A549 (cell line): ENCODE data around the gene CDC20. TPM values are rescaled to one million over a fixed set of nuclear protein-coding genes. Genes with fewer than 3 reads are reported as not detected.
A peak's percentile ranks its signal among the peaks of the same experiment; 100 is the strongest.

Experiments used
- ATAC-seq, 2 experiments: fragments of 200-7000 bp in 1 of 2; fragments of >200 bp in 1 of 2; cut with Nextera tagmentation in 1 of 2; cut with Tn5 transposase in 1 of 2; 3 replicates each; pipeline versions ENCODE4 v1.8.0 to v1.9.1; 2018 to 2020; ENCODE audit warnings: mild to moderate bottlenecking in 1 of 2, moderate library complexity in 1 of 2
- CTCF ChIA-PET: fragments of 300-600 bp; sonication (Branson Sonifier 250); formaldehyde crosslinking; extraction: SDS; loops from one replicate; lab custom pipeline; 2021; ENCODE audit warnings: antibody characterized with exemption, inconsistent platforms; lab: Yijun Ruan, JAX
- POLR2A ChIA-PET: fragments of 350-600 bp; formaldehyde crosslinking; extraction: SDS; loops from one replicate; lab custom pipeline; 2021; ENCODE audit warnings: antibody characterized with exemption, inconsistent platforms; lab: Yijun Ruan, JAX
- DNase-seq, 2 experiments: peaks; one replicate each; pipeline versions ENCODE4 v3.0.0 to v3.0.0-alpha.2; 2011 to 2016; ENCODE audit warnings: low read depth in 1 of 2, low spot score in 1 of 2
- FAIRE-seq: peaks from 2 replicates; lab custom pipeline; 2011; peaks lifted over from hg19 to GRCh38; lab: Jason Lieb, UNC
- H3K27ac ChIP-seq, 2 experiments: fragments of >200 bp; sonication (Bioruptor Twin); formaldehyde crosslinking; 3 replicates each; pipeline ENCODE4 v1.5.1; 2016 to 2017
- H3K4me1 ChIP-seq: fragments of >200 bp; sonication (Bioruptor Twin); formaldehyde crosslinking; 3 replicates; pipeline ENCODE4 v1.6.1; 2016
- H3K4me2 ChIP-seq: fragments of >200 bp; sonication (Bioruptor Twin); formaldehyde crosslinking; 3 replicates; pipeline ENCODE4 v1.6.1; 2016
- H3K4me3 ChIP-seq: fragments of >200 bp; sonication (Bioruptor Twin); formaldehyde crosslinking; 3 replicates; pipeline ENCODE4 v1.5.1; 2016
- H3K9me3 ChIP-seq: fragments of >200 bp; sonication (Bioruptor Twin); formaldehyde crosslinking; 3 replicates; pipeline ENCODE4 v1.6.1; 2016
- BHLHE40 ChIP-seq: IDR thresholded peaks from 2 replicates; pipeline ENCODE4 v1.6.1; 2012; ENCODE audit warnings: low read depth, low read length, inconsistent platforms
- CEBPB ChIP-seq, 2 experiments: fragments of >200 bp in 1 of 2; sonication (Bioruptor Twin) in 1 of 2; formaldehyde crosslinking in 1 of 2; IDR thresholded peaks; 2 replicates each; pipeline ENCODE4 v1.6.1; 2012 to 2016
- EHMT2 ChIP-seq: fragments of 200-600 bp; sonication (generic); IDR thresholded peaks from 2 replicates; pipeline ENCODE4 v1.6.1; 2016; ENCODE audit warnings: antibody characterized with exemption, low read depth, mild to moderate bottlenecking, moderate library complexity
- FOSB ChIP-seq: fragments of 250-450 bp; sonication (Bioruptor Pico); IDR thresholded peaks from 2 replicates; pipeline ENCODE4 v1.5.0; 2020; ENCODE audit warnings: mild to moderate bottlenecking, moderate library complexity
- HDAC2 ChIP-seq: fragments of 200-600 bp; sonication (generic); IDR thresholded peaks from 2 replicates; pipeline ENCODE4 v1.6.1; 2016
- HMGXB4 ChIP-seq: fragments of 250-450 bp; sonication (Bioruptor Pico); IDR thresholded peaks from 2 replicates; pipeline ENCODE4 v1.5.0; 2021; ENCODE audit warnings: mild to moderate bottlenecking, moderate library complexity, borderline replicate concordance
- HOXB13 ChIP-seq: fragments of 250-450 bp; sonication (Bioruptor Pico); IDR thresholded peaks from 2 replicates; pipeline ENCODE4 v1.5.0; 2020; ENCODE audit warnings: low read depth, mild to moderate bottlenecking, moderate library complexity
- JUN ChIP-seq, 2 experiments: fragments of >200 bp; sonication (Bioruptor Twin); formaldehyde crosslinking; IDR thresholded peaks; 2 replicates in 1 of 2; 3 replicates in 1 of 2; pipeline ENCODE4 v1.6.1; 2016 to 2017
- MAFK ChIP-seq: fragments of 450-650 bp; IDR thresholded peaks from 2 replicates; pipeline ENCODE4 v1.6.1; 2014; ENCODE audit not compliant: partially characterized antibody
- NFE2L2 ChIP-seq: fragments of 150-350 bp; conservative IDR thresholded peaks from 2 replicates; pipeline ENCODE4 v1.6.1; 2014; ENCODE audit warnings: low read length
- PBX3 ChIP-seq: IDR thresholded peaks from 2 replicates; pipeline ENCODE4 v1.6.1; 2012
- PHF8 ChIP-seq: fragments of 200-600 bp; sonication (generic); IDR thresholded peaks from 2 replicates; pipeline ENCODE4 v1.6.1; 2016; ENCODE audit warnings: low read depth, mild to moderate bottlenecking, antibody characterized with exemption, moderate library complexity, borderline replicate concordance
- RAD21 ChIP-seq, 2 experiments: fragments of >200 bp in 1 of 2; sonication (Bioruptor Twin) in 1 of 2; formaldehyde crosslinking in 1 of 2; IDR thresholded peaks in 1 of 2; conservative IDR thresholded peaks in 1 of 2; 2 replicates in 1 of 2; 3 replicates in 1 of 2; pipeline ENCODE4 v1.6.1; 2012 to 2018; ENCODE audit warnings: inconsistent platforms in 1 of 2
- REST ChIP-seq: fragments of 200-600 bp; sonication (generic); IDR thresholded peaks from 2 replicates; pipeline ENCODE4 v1.6.1; 2016; ENCODE audit warnings: antibody characterized with exemption, mild to moderate bottlenecking, moderate library complexity
- TFCP2L1 ChIP-seq: fragments of 250-450 bp; sonication (Bioruptor Pico); IDR thresholded peaks from 2 replicates; pipeline ENCODE4 v1.5.0; 2021; ENCODE audit warnings: mild to moderate bottlenecking
- TP53 ChIP-seq: fragments of 250-450 bp; sonication (Bioruptor Pico); IDR thresholded peaks from 2 replicates; pipeline ENCODE4 v1.5.0; 2021; ENCODE audit warnings: mild to moderate bottlenecking, moderate library complexity
- ZC3H11A ChIP-seq: fragments of 450-650 bp; IDR thresholded peaks from 2 replicates; pipeline ENCODE4 v1.6.1; 2014; ENCODE audit warnings: antibody characterized with exemption, mild to moderate bottlenecking
- ZSCAN20 ChIP-seq: fragments of 250-450 bp; sonication (Bioruptor Pico); IDR thresholded peaks from 2 replicates; pipeline ENCODE4 v1.8.0; 2022; ENCODE audit warnings: mild to moderate bottlenecking, moderate library complexity
- WGBS: methylation state at CpG from one replicate; pipeline ENCODE4 v1.1.6; 2017; ENCODE audit errors: missing lambda C conversion rate; 5-methylcytosine and 5-hydroxymethylcytosine counted together
- polyA plus RNA-seq, 4 experiments: library from polyadenylated mRNA; depleted of rRNA in 3 of 4; stranded (reverse); fragments of >200 nt; fragmentation: RNase III in 1 of 4; extraction: RNeasy Plus Mini Kit Qiagen cat#74134 plus additional on column Dnase treatment in 1 of 4; gene quantifications; 2 replicates in 3 of 4; 3 replicates in 1 of 4; pipeline ENCODE4 v1.2.3, GENCODE V29; 2011 to 2017

CDC20 gene
- polyA plus RNA-seq, 2 of the 4 experiments (the other 2 are of a cell fraction): 73.8 to 116 TPM

DNA sequence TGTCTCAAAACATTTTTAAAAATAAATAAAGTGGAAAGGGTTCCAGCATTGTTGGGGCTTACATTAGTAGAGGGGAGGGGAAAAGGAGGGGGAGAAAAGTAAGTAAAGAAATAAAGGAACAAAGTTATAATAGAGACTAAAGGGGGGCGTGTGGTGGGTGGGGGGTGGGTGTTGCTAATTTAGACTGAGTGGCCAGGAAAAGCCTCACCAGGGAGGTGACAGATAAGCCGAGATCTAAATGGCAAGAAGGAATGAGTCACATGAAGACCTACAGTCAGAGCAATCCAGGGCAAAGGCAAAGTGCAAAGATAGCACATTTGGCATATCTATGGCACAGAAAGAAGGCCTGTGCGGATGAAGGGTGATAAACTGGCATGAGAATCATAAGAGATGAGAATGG, 13.7 kb upstream of the CDC20 start:
- H3K4me3 ChIP-seq: no peak overlapping the region
- FAIRE-seq (no peak), DNase-seq (no peak), ATAC-seq (no peak)
- 37% methylated on average over 2 of the region's 3 CpGs for WGBS
- peaks cover 9% of the 10 kb centered on the region; the same call in 2 of the 3 replicates for H3K4me1 ChIP-seq
- H3K27ac ChIP-seq: no peak overlapping the region
- POLR2A ChIA-PET: no interaction called here
- TF ChIP-seq MAFK (peak; percentile 27), HMGXB4 (CRISPR knock-in tag) (no peak)
- no peaks in the 10 kb centered on the region for H3K9me3 ChIP-seq
- CTCF ChIA-PET: no interaction called here
- H3K4me2 ChIP-seq: no peak overlapping the region

DNA sequence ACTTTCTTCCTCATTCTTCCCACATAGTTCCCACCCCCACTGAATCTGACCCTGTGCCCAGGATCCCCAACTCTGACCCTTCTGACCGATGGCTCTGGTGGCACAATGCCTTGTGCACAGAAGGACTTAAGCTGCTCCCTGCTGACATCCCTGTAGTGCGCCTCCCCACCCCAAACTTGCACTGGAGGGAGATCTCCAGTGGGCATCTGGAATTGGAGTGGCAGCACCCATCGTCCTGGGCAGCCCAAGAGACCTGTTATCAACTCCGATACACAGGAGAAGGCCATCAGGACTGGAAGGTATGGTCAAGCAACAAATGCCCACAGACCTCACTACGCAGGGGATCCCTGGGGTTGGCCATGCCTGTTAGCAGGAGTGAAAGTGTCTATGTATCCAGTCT, 12.1 kb upstream of the CDC20 start:
- DNase-seq (no peak), FAIRE-seq (no peak)
- CTCF ChIA-PET: no interaction called here
- Histone ChIP-seq H3K4me2 (no peak overlapping the region), H3K4me1 (peaks cover 9% of the 10 kb centered on the region; the same call in 2 of the 3 replicates)
- TF ChIP-seq NFE2L2: no peak
- no peak for TF ChIP-seq FOSB (CRISPR knock-in tag)
- no peak for TF ChIP-seq HDAC2
- TF ChIP-seq, all 56 proteins: peak for 0
- Histone ChIP-seq H3K27ac (no peak overlapping the region), H3K9me3 (no peaks in the 10 kb centered on the region), H3K4me3 (no peak overlapping the region)
- WGBS: 93% methylated on average over 2 of the region's 5 CpGs
- POLR2A ChIA-PET: no interaction called here
- no peak for ATAC-seq

DNA sequence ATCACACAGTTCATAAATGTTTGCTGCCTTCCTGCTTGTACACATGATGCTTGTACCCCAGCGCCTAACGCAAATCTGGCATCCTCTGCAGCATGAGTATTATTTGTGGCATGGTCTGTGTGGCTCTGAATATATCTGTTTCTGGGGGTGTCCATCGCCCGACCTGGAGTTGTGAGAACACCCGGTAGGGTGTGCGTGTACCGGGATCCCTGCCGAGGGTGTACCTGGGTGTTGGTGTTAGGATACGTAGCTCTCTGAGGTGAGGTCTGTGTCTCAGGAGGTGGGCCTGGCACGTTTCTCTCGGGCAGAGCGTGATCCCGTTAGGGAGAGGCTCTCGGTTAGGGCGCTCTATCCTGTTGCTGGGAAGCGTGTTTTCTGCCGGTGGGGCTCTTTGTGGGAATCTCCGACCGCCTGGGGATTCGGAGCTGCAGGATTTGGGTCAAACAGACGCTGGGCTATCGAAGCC, 10.4 kb upstream of the CDC20 start:
- peak overlapping the region; percentile 96 to 99 for H3K27ac ChIP-seq
- ATAC-seq: peak; percentile 40 to 55; a peak in 5 of 6 replicates
- ChIA-PET POLR2A (interaction anchor here (0.9 to 1.9 kb wide), 8 partner anchors 10 to 411 kb away, joined by 3 to 18 read pairs (median 4); partner anchors contain the start of genes CDC20 and ELOVL1), CTCF (no interaction called here)
- DNase-seq: peak in 1 of 2 experiments; percentile 40
- TF ChIP-seq EHMT2 (no peak), HOXB13 (CRISPR knock-in tag) (peak; percentile 66; the same call in 1 of the 2 replicates), PBX3 (no peak)
- 38% methylated on average over 8 of the region's 22 CpGs for WGBS
- FAIRE-seq: no peak
- peak overlapping the region; percentile 82 for H3K4me2 ChIP-seq
- peak overlapping the region; percentile 70 for H3K4me3 ChIP-seq
- no peaks in the 10 kb centered on the region for H3K9me3 ChIP-seq
- peaks cover 9% of the 10 kb centered on the region; the same call in 2 of the 3 replicates for H3K4me1 ChIP-seq

GRCh38 chr1:43348809-43349593, 9.8 kb upstream of the CDC20 start:
- no peak for FAIRE-seq
- POLR2A ChIA-PET: interaction anchor here (0.9 to 1.9 kb wide), 8 partner anchors 9 to 411 kb away, joined by 3 to 18 read pairs (median 4); partner anchors contain the start of genes CDC20 and ELOVL1
- TF ChIP-seq RAD21 (conservative IDR thresholded peaks at IDR 0.05 in 1 of 2, IDR thresholded peaks at IDR 0.05 in 1 of 2) (no peak), HMGXB4 (CRISPR knock-in tag) (no peak), TP53 (CRISPR knock-in tag) (no peak), ZSCAN20 (CRISPR knock-in tag) (no peak), HOXB13 (CRISPR knock-in tag) (no peak), CEBPB (IDR thresholded peaks at IDR 0.05) (no peak), PHF8 (peak; percentile 48; the same call in 1 of the 2 replicates), NFE2L2 (no peak), JUN (IDR thresholded peaks at IDR 0.05) (peak in 1 of 2 experiments; percentile 75; a peak in 4 of 5 replicates), REST (no peak), ZC3H11A (no peak), BHLHE40 (no peak), HDAC2 (no peak), TFCP2L1 (CRISPR knock-in tag) (no peak)

More at GRCh38 chr1:43348809-43349593, 9.8 kb upstream of the CDC20 start:
- peak; percentile 93 for ATAC-seq
- CTCF ChIA-PET: no interaction called here
- peak overlapping the region; percentile 70 for H3K4me3 ChIP-seq
- DNase-seq: peak; percentile 79 to 89
- peak overlapping the region; percentile 82 for H3K4me2 ChIP-seq
- 0% methylated on average over 12 of the region's 72 CpGs for WGBS
- no peaks in the 10 kb centered on the region for H3K9me3 ChIP-seq
- H3K4me1 ChIP-seq: peaks cover 9% of the 10 kb centered on the region; the same call in 2 of the 3 replicates
- H3K27ac ChIP-seq: peak overlapping the region; percentile 96 to 99
